Measurements from ENCODE around the gene SYNE1. TPM values are rescaled to one million over a fixed set of nuclear protein-coding genes. Genes with fewer than 3 reads are reported as not detected.

The SYNE1 gene
- total RNA-seq, 1 donor from 2014 or later = 24.9 TPM

DNA sequence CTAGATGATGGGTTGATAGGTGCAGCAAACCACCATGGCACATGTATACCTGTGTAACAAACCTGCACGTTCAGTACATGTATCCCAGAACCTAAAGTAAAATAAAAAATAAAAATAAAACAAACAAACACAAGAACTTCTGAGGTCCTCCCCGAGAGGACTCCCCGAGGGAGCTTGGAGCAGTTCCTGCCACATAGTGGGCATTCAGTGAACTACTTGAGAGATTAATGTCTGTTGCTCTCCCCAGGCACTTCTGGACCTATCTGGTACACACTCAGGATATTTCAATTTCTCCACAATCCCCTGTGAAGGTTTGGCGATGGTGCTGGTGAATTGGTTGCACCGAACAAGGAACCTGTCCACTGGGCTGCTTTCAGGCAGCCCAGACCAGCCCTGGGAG, 518.5 kb downstream of the SYNE1 start:
- H3K9me3 Mint-ChIP-seq = no peaks in the 10 kb centered on the region
- no peaks in the 10 kb centered on the region for H3K4me1 Mint-ChIP-seq
- H3K4me3 Mint-ChIP-seq = no peak overlapping the region
- no peaks in the 10 kb centered on the region for H3K27me3 Mint-ChIP-seq (ENCODE audit: low read depth)
- no peak for DNase-seq (ENCODE audit: low read depth, low spot score)
- no peak overlapping the region for H3K27ac Mint-ChIP-seq (ENCODE audit: unreplicated experiment)
- peaks cover 10% of the 10 kb centered on the region for H3K36me3 Mint-ChIP-seq (ENCODE audit: low read depth)
- no peak for TF ChIP-seq CTCF (conservative IDR thresholded peaks at IDR 0.05)

DNA sequence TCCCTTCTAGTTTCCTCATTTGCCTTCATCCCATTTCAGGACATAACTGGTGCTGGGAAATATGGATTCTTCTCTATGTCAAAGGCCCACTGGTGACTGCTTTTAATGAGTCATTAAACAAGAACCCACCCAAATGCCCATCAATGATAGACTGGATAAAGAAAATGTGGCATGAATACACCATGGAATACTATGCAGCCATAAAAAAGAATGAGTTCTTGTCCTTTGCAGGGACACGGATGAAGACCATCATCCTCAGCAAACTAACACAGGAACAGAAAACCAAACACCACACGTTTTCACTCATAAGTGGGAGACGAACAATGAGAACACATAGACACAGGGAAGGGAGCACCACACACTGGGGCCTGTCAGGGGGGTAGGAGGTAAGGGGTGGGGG, 518.9 kb downstream of the SYNE1 start:
- Mint-ChIP-seq H3K4me3 (no peak overlapping the region), H3K36me3 (ENCODE audit: low read depth) (peaks cover 10% of the 10 kb centered on the region), H3K9me3 (no peaks in the 10 kb centered on the region), H3K4me1 (no peaks in the 10 kb centered on the region), H3K27ac (ENCODE audit: unreplicated experiment) (peak overlapping the region; percentile 2), H3K27me3 (ENCODE audit: low read depth) (no peaks in the 10 kb centered on the region)
- no peak for TF ChIP-seq CTCF (conservative IDR thresholded peaks at IDR 0.05)
- no peak for DNase-seq (ENCODE audit: low read depth, low spot score)

GRCh38 chr6:152117156-152118133, 519.7 kb downstream of the SYNE1 start:
- Mint-ChIP-seq H3K4me3 (no peak overlapping the region), H3K9me3 (no peaks in the 10 kb centered on the region), H3K27ac (ENCODE audit: unreplicated experiment) (peak overlapping the region; percentile 2), H3K36me3 (ENCODE audit: low read depth) (peaks cover 10% of the 10 kb centered on the region), H3K4me1 (no peaks in the 10 kb centered on the region), H3K27me3 (ENCODE audit: low read depth) (no peaks in the 10 kb centered on the region)
- DNase-seq (ENCODE audit: low read depth, low spot score) = no peak
- TF ChIP-seq CTCF (conservative IDR thresholded peaks at IDR 0.05) = no peak

DNA sequence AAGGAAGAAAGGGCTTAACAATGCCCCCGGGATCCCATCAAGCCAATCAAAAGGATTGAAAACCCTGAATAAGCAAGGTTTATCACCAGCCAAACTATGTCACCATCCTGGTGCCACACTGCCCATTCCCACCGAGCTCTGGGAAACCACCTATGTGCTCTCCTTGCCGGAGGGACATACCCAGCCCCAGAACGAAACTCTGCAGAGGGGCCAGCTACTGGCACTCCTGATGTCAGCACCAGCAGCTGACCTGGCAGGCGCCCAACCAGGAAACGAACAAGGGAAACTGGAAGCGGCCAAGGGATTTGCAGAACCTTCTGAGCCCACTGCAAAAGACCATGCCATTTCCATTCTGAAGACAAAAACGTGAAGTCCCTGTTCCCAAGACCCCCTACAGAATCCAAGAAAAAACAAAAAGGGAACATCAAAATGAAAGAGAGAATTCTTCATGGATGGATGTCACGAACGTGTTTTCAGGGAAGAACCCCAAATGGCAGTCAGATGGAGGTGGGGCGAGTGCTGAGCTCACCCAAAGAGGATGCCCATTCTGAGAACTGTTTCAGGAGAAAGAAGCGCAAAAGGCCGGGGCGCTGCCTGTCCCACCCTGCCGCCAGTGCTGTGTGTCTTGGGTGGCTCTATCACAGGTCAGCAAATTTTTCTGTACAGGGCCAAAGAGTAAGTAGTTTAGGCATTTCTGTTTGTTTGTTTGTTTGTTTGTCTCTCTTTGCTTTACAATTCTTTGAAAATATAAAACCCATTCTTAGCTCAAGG, 524.5 kb downstream of the SYNE1 start:
- no peaks in the 10 kb centered on the region for H3K27me3 Mint-ChIP-seq (ENCODE audit: low read depth)
- H3K4me1 Mint-ChIP-seq = no peaks in the 10 kb centered on the region
- no peaks in the 10 kb centered on the region for H3K36me3 Mint-ChIP-seq (ENCODE audit: low read depth)
- TF ChIP-seq CTCF (conservative IDR thresholded peaks at IDR 0.05) = no peak
- no peak overlapping the region for H3K4me3 Mint-ChIP-seq
- H3K9me3 Mint-ChIP-seq = no peaks in the 10 kb centered on the region
- no peak for DNase-seq (ENCODE audit: low read depth, low spot score)
- H3K27ac Mint-ChIP-seq (ENCODE audit: unreplicated experiment) = no peak overlapping the region

DNA sequence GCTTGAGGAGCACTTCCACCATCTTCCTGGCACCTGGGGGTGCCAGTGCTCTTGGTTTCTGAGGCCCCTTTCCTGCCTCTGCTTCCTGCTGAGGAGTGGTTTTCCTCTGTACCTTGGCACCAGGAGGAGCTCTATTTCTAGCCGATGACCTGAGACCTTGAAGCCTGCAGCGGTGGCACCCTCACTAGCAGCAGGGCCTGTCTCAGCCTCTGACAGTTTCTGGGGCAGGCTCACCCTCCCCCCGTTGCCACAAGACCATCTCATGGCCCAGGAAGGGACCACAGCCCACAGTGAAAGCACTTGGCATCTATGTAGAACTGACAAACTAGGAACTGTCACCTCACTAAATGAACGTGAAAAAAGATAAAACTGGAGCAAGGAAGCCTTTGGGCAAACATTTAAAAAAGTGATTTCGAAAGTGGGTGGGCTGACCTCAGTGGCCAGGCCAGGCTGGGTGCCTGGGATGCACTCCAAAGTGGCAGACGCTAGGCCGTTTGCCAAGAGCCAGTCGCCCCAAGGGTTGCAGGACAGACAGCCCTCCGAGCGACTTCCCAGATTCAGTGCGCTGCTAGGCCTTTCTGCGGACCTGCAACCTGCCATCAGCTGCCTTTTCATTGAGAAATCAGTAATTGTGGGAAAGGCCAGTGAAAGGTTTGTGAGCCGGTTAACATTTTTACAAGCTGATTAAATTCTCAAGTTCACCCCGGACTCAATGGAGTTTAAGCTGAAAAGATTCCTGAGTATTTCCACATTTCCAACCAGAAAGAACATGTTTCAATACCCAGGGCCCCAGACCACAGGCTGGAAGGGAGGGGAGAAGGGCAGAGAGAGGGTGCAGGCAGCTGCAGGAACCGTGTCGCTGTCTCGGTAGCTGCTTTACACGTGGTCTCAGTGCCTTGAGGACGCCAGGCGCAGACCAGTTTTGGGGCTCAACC, 526.0 kb downstream of the SYNE1 start:
- H3K36me3 Mint-ChIP-seq (ENCODE audit: low read depth) = no peaks in the 10 kb centered on the region
- DNase-seq (ENCODE audit: low read depth, low spot score) = no peak
- no peaks in the 10 kb centered on the region for H3K4me1 Mint-ChIP-seq
- H3K27me3 Mint-ChIP-seq (ENCODE audit: low read depth) = no peaks in the 10 kb centered on the region
- TF ChIP-seq CTCF (conservative IDR thresholded peaks at IDR 0.05) = no peak
- no peak overlapping the region for H3K27ac Mint-ChIP-seq (ENCODE audit: unreplicated experiment)
- no peaks in the 10 kb centered on the region for H3K9me3 Mint-ChIP-seq
- no peak overlapping the region for H3K4me3 Mint-ChIP-seq

Data from neural crest cell (in vitro differentiated cells).